ENCODE measurements around the gene OXSR1. TPM values are rescaled to one million over a fixed set of nuclear protein-coding genes. Genes with fewer than 3 reads are reported as not detected.

The OXSR1 gene
- total and polyA plus RNA-seq, 2 of the 13 experiments (the other 11 are each of a cell fraction or from before 2014, with no cell fraction given), result 27.4 to 32.6 TPM

GRCh38 chr3:38268087-38268486, 102.8 kb downstream of the OXSR1 start:
- Histone ChIP-seq H3K4me2 (ENCODE audit: low read depth, low read length) (no peak overlapping the region), H3K4me3 (replicated peaks in 1 of 3; ENCODE audit: insufficient read depth in 1 of 3, low read depth in 2 of 3, low read length in 3 of 3) (no peak overlapping the region), H3K9me3 (ENCODE audit: low read length) (no peaks in the 10 kb centered on the region), H3K79me2 (ENCODE audit: insufficient read depth, low read length) (no peaks in the 10 kb centered on the region), H2AFZ (ENCODE audit: low read length) (no peak overlapping the region), H3K9ac (ENCODE audit: insufficient read depth, low read depth, low read length) (no peak overlapping the region), H3K27ac (ENCODE audit: extremely low read length, insufficient read depth, low read length) (no peak overlapping the region), H3K36me3 (replicated peaks in 1 of 2; ENCODE audit: control insufficient read depth in 1 of 2, insufficient read depth in 2 of 2, low read length in 2 of 2) (no peaks in the 10 kb centered on the region), H4K20me1 (ENCODE audit: insufficient read depth, low read length) (no peaks in the 10 kb centered on the region), H3K27me3 (ENCODE audit: control insufficient read depth in 1 of 2, insufficient read depth in 2 of 2, low read length in 2 of 2) (0 out of 5 replicates have a peak, but pooled peaks cover 0 to under 1% of the 10 kb centered on the region in 2 experiments), H3K4me1 (ENCODE audit: insufficient read depth, low read length) (peaks cover 14% of the 10 kb centered on the region)
- in situ Hi-C loops (cut with HindIII; ENCODE audit: extremely low pct_ligation_motif_present, low pct_unique_long_range_greater_than_20kb), result no loop called here
- ATAC-seq, result no peak
- POLR2A ChIA-PET, result no interaction called here
- DNase-seq (ENCODE audit: low spot score), result no peak
- intact Hi-C loops (cut with micrococcal nuclease; ENCODE audit: unreplicated experiment), result no loop called here
- BruUV-seq (replicated peaks), result no TSS peak
- CTCF ChIA-PET (ENCODE audit: low intra/inter-chr PET ratio, low total read pairs), result no interaction called here
- no peak for FAIRE-seq
- WGBS (ENCODE audit: low lambda C conversion rate), result 57% methylated on average over 5 of the region's 5 CpGs
- TF ChIP-seq ZNF780A (CRISPR knock-in tag; IDR thresholded peaks at IDR 0.05) (no peak), ONECUT2 (CRISPR knock-in tag; IDR thresholded peaks at IDR 0.05) (no peak), AHDC1 (CRISPR knock-in tag; IDR thresholded peaks at IDR 0.05; ENCODE audit: borderline replicate concordance) (no peak), SNRNP70 (IDR thresholded peaks at IDR 0.05; ENCODE audit: low read depth, low read length) (no peak), HDAC2 (CRISPR knock-in tag; IDR thresholded peaks at IDR 0.05) (no peak), SP5 (CRISPR knock-in tag; IDR thresholded peaks at IDR 0.05; ENCODE audit: borderline replicate concordance, low read depth) (no peak), ETV5 (CRISPR knock-in tag; IDR thresholded peaks at IDR 0.05; ENCODE audit: borderline replicate concordance) (no peak), PHF21A (CRISPR knock-in tag; IDR thresholded peaks at IDR 0.05) (no peak), ARID4A (CRISPR knock-in tag; IDR thresholded peaks at IDR 0.05; ENCODE audit: borderline replicate concordance) (no peak), TMF1 (CRISPR knock-in tag; IDR thresholded peaks at IDR 0.05; ENCODE audit: low read depth) (no peak)
- TF ChIP-seq, protein P1, sequence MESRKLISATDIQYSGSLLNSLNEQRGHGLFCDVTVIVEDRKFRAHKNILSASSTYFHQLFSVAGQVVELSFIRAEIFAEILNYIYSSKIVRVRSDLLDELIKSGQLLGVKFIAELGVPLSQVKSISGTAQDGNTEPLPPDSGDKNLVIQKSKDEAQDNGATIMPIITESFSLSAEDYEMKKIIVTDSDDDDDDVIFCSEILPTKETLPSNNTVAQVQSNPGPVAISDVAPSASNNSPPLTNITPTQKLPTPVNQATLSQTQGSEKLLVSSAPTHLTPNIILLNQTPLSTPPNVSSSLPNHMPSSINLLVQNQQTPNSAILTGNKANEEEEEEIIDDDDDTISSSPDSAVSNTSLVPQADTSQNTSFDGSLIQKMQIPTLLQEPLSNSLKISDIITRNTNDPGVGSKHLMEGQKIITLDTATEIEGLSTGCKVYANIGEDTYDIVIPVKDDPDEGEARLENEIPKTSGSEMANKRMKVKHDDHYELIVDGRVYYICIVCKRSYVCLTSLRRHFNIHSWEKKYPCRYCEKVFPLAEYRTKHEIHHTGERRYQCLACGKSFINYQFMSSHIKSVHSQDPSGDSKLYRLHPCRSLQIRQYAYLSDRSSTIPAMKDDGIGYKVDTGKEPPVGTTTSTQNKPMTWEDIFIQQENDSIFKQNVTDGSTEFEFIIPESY (CRISPR knock-in tag; IDR thresholded peaks at IDR 0.05), result no peak
- TF ChIP-seq, protein P2, sequence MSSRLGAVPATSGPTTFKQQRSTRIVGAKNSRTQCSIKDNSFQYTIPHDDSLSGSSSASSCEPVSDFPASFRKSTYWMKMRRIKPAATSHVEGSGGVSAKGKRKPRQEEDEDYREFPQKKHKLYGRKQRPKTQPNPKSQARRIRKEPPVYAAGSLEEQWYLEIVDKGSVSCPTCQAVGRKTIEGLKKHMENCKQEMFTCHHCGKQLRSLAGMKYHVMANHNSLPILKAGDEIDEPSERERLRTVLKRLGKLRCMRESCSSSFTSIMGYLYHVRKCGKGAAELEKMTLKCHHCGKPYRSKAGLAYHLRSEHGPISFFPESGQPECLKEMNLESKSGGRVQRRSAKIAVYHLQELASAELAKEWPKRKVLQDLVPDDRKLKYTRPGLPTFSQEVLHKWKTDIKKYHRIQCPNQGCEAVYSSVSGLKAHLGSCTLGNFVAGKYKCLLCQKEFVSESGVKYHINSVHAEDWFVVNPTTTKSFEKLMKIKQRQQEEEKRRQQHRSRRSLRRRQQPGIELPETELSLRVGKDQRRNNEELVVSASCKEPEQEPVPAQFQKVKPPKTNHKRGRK (CRISPR knock-in tag; IDR thresholded peaks at IDR 0.05), result no peak
